Esophagus muscularis mucosa (tissue), 4 donors: ENCODE measurements around the gene PELO. TPM values are rescaled to one million over a fixed set of nuclear protein-coding genes. Genes with fewer than 3 reads are reported as not detected.

Experiments used
- DNase-seq: peaks from one replicate; pipeline ENCODE4 v3.0.0-alpha.2; 2017; ENCODE audit errors: extremely low spot score
- H3K27ac ChIP-seq, 4 donors: fragments of 200-600 bp; sonication (generic); replicated peaks in 1 of 4; 1 replicate in 3 of 4; 2 replicates in 1 of 4; pipeline ENCODE4 v1.5.1; 2016 to 2019; ENCODE audit warnings: mild to moderate bottlenecking in 1 of 4
- H3K27me3 ChIP-seq, 4 donors: fragments of 200-600 bp; sonication (generic); one replicate each; pipeline versions ENCODE4 v1.5.1 to v1.6.0; 2016 to 2019
- H3K36me3 ChIP-seq, 4 donors: fragments of 200-600 bp; sonication (generic); one replicate each; pipeline ENCODE4 v1.5.1; 2016 to 2019
- H3K4me1 ChIP-seq, 4 donors: fragments of 200-600 bp; sonication (generic); one replicate each; pipeline ENCODE4 v1.5.1; 2016 to 2019
- H3K4me3 ChIP-seq, 4 donors: fragments of 200-600 bp; sonication (generic); 1 replicate in 2 of 4; 2 replicates in 2 of 4; pipeline ENCODE4 v1.5.1; 2016 to 2019; ENCODE audit warnings: mild to moderate bottlenecking in 4 of 4, moderate library complexity in 1 of 4
- H3K9me3 ChIP-seq, 4 donors: fragments of 200-600 bp; sonication (generic); 1 replicate in 3 of 4; 2 replicates in 1 of 4; pipeline ENCODE4 v1.5.1; 2016 to 2019
- EP300 ChIP-seq: sonication (generic); formaldehyde crosslinking; IDR thresholded peaks from one replicate; pipeline ENCODE4 v1.6.1; 2017; ENCODE audit warnings: antibody characterized with exemption
- POLR2A ChIP-seq: fragments of 450-650 bp; IDR thresholded peaks from one replicate; pipeline ENCODE4 v1.6.1; 2017; ENCODE audit warnings: antibody characterized with exemption, moderate library complexity, mild to moderate bottlenecking, low read depth
- POLR2AphosphoS5 ChIP-seq, 2 donors: sonication (generic); formaldehyde crosslinking; IDR thresholded peaks; one replicate each; pipeline ENCODE4 v1.6.1; 2017; ENCODE audit warnings: antibody characterized with exemption in 2 of 2
- WGBS: methylation state at CpG from one replicate; pipeline ENCODE4 v1.1.5; 2018; 5-methylcytosine and 5-hydroxymethylcytosine counted together
- intact Hi-C: fragments of 100-400 bp; cut with DNase I; formaldehyde crosslinking; loops from one replicate; pipeline ENCODE4 v1.15.1; 2023
- total RNA-seq, 4 donors: library from RNA; depleted of rRNA; stranded (reverse); fragments of >200 nt; gene quantifications; one replicate each; pipeline versions ENCODE4 v1.1.0 to v1.2.1, GENCODE V29; 2016
- TF ChIP-seq, protein P1 (sequence below), 3 experiments: fragments of 200-600 bp in 2 of 3; fragments of 450-650 bp in 1 of 3; sonication (generic) in 2 of 3; IDR thresholded peaks; one replicate each; pipeline ENCODE4 v1.5.1; 2017 to 2019; ENCODE audit warnings: antibody characterized with exemption in 3 of 3, mild to moderate bottlenecking in 2 of 3, moderate library complexity in 1 of 3

The PELO gene, protein sequence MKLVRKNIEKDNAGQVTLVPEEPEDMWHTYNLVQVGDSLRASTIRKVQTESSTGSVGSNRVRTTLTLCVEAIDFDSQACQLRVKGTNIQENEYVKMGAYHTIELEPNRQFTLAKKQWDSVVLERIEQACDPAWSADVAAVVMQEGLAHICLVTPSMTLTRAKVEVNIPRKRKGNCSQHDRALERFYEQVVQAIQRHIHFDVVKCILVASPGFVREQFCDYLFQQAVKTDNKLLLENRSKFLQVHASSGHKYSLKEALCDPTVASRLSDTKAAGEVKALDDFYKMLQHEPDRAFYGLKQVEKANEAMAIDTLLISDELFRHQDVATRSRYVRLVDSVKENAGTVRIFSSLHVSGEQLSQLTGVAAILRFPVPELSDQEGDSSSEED
- 10 to 100 TPM; 43.1 to 77.7 (median 69.7) TPM for total RNA-seq

DNA sequence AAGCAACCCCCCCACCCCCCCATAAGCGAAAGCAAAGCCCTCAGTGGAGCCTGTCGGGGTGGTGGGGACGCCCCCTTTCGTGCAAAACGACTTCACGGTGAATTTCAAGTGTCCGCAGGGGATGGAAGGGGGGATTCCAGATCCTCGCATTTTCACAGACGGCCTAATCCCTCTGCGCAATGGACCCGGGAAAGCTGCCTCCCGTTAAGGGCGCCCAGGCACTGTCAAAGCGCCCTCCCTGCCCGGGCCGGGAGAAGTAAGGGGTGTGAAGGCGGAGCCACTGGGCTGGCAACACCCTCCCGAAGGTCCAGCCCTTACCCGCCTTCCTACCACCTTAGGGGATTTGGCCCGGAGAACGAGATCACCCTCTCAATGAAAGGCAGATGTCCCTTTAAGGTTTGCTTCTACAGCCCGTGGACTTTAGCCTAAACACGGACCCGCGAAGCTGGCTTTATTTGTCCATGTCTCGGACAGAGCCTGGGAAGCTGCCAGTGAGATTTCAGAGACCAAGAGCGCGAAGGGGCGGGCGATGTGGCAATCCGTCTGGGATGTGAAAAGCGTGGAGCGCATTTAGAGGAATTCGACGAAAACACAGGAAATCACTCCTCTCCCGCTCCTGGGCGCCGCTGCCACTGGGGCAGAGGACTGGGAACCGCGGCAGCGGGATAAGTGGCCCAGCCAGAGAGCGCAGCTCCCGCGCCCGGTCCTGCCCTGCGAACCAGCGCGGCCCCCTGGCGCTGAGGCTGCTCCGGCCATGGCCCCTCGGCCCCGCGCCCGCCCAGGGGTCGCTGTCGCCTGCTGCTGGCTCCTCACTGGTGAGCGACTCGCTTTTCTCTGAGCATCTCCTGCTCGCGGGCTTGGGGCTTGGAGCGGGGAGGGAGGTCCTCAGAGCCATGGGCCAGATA, at the start of gene PELO, which contains the start of gene ITGA1:
Gene PELO, plus strand, starts transcription at position 317 of the 905 bp plus-strand sequence. CDS start 12,479 bp downstream, outside the sequence.
Gene ITGA1, plus strand, starts transcription at position 317 of the 905 bp plus-strand sequence. Its CDS starts 438 bp downstream, at position 755.
- Histone ChIP-seq H3K27me3 (no peaks in the 10 kb centered on the region), H3K36me3 (no peaks in the 10 kb centered on the region), H3K27ac (peak within 1 kb of the TSS; percentile 92 to 96 (median 94)), H3K4me1 (peaks cover 11 to 35% (median 31%) of the 10 kb centered on the region in 4 donors), H3K4me3 (peak within 1 kb of the TSS; percentile 69 to 85 (median 74)), H3K9me3 (no peaks in the 10 kb centered on the region)
- intact Hi-C loops: loop anchor here (1.0 kb wide), 1 partner anchor 127 kb away; no protein-coding TSS in a partner anchor
- DNase-seq: peak; percentile 97
- WGBS: under 1% methylated on average over 40 of the region's 61 CpGs
- TF ChIP-seq POLR2AphosphoS5 (IDR thresholded peaks at IDR 0.05): peak; percentile 75 to 85
- TF ChIP-seq, protein P1, sequence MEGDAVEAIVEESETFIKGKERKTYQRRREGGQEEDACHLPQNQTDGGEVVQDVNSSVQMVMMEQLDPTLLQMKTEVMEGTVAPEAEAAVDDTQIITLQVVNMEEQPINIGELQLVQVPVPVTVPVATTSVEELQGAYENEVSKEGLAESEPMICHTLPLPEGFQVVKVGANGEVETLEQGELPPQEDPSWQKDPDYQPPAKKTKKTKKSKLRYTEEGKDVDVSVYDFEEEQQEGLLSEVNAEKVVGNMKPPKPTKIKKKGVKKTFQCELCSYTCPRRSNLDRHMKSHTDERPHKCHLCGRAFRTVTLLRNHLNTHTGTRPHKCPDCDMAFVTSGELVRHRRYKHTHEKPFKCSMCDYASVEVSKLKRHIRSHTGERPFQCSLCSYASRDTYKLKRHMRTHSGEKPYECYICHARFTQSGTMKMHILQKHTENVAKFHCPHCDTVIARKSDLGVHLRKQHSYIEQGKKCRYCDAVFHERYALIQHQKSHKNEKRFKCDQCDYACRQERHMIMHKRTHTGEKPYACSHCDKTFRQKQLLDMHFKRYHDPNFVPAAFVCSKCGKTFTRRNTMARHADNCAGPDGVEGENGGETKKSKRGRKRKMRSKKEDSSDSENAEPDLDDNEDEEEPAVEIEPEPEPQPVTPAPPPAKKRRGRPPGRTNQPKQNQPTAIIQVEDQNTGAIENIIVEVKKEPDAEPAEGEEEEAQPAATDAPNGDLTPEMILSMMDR (IDR thresholded peaks at IDR 0.05): peak; percentile 45 to 69 (median 61)
- TF ChIP-seq EP300: no peak
- peak; percentile 8 for TF ChIP-seq POLR2A

DNA sequence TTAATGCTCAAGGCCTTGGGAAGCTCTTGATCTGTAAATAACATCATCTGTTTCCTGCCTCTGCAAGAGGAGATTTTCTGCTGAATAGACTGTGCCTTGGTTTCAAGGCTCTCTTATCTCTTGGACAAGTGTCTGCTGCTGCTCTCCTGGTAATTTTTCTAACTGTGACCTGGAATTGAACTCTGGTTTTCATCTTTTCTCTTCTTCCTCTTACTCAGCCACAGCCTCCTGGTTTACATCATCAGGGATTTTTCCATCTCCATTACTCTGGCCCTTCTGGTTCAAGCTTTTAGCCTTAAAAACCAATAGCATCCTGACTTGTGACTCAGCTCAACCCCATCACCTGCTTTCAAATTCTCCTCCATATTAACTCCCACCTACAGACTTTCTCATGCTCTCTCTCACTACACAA, 49.6 kb upstream of the PELO start:
- Histone ChIP-seq H3K4me1 (peaks cover 2 to 8% (median 3%) of the 10 kb centered on the region in 4 donors), H3K27ac (no peak overlapping the region), H3K27me3 (no peaks in the 10 kb centered on the region), H3K4me3 (no peak overlapping the region), H3K36me3 (no peaks in the 10 kb centered on the region), H3K9me3 (no peaks in the 10 kb centered on the region)
- TF ChIP-seq, protein P1 (IDR thresholded peaks at IDR 0.05): no peak
- TF ChIP-seq POLR2A (no peak), POLR2AphosphoS5 (IDR thresholded peaks at IDR 0.05) (no peak)
- DNase-seq: no peak
- intact Hi-C loops: no loop called here

DNA sequence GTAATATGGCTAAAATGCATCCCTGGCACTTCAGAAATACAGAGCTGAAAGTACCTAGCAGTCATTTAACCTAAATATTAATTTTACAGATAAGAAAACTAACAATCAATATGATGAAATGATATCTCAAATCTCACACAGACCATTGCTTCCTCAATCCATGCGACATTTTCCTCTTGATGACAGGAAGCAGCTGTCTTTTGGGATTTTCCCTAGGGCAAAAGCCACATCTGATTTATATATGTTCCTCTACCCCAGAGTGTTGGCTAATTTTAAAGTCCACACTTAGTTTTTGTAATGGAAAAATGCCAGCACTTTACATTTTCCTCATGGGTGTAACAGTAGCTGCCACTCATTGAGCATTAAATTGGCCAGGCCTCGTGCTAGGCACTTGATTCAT, 47.7 kb upstream of the PELO start:
- DNase-seq: no peak
- H3K27ac ChIP-seq: no peak overlapping the region
- intact Hi-C loops: no loop called here
- TF ChIP-seq, protein P1 (IDR thresholded peaks at IDR 0.05): no peak
- TF ChIP-seq POLR2A (no peak), POLR2AphosphoS5 (IDR thresholded peaks at IDR 0.05) (no peak), EP300 (no peak)
- H3K36me3 ChIP-seq: no peaks in the 10 kb centered on the region
- WGBS: 70% methylated on average over 2 of the region's 2 CpGs
- H3K27me3 ChIP-seq: no peaks in the 10 kb centered on the region
- no peaks in the 10 kb centered on the region for H3K9me3 ChIP-seq
- H3K4me1 ChIP-seq: peaks cover 7 to 25% (median 20%) of the 10 kb centered on the region in 4 donors
- H3K4me3 ChIP-seq: no peak overlapping the region

DNA sequence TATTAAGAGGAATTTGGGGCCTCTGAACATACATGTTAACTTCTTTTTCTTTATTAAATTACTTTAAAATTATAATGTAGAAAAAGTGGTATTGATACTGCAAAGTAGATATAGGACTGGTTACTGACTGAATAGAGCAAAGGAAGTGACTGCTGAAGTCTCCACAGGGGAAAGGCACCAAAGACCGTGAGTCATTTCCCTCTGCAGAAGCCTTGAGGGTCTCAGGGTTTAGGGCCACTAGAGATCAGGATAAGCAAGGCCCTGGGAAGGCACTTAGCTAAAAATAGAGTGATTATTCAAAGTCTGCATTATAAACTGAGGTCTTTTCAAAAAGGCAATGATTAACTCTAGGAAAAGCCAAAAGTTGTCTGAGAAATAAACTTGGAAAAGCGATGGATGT, 44.7 kb upstream of the PELO start:
- intact Hi-C loops: no loop called here
- TF ChIP-seq EP300 (no peak), POLR2AphosphoS5 (IDR thresholded peaks at IDR 0.05) (no peak), POLR2A (no peak)
- TF ChIP-seq, protein P1 (IDR thresholded peaks at IDR 0.05): no peak
- peaks cover 7 to 34% (median 20%) of the 10 kb centered on the region in 4 donors for H3K4me1 ChIP-seq
- no peaks in the 10 kb centered on the region for H3K36me3 ChIP-seq
- H3K27ac ChIP-seq: no peak overlapping the region
- no peaks in the 10 kb centered on the region for H3K27me3 ChIP-seq
- WGBS: 74% methylated on average over 2 of the region's 2 CpGs
- no peak for DNase-seq
- H3K9me3 ChIP-seq: no peaks in the 10 kb centered on the region
- H3K4me3 ChIP-seq: no peak overlapping the region
